Epithelial cell of esophagus (primary cell): Measurements from ENCODE around the gene SHKBP1.
"Not testable (repeated sequence)": the region's sequence is repeated elsewhere in the genome, so short reads cannot be mapped to it uniquely, and the experiment has no call there.

Source experiments
- DNase-seq: peaks from one replicate; pipeline ENCODE4 v3.0.0; 2010; ENCODE audit warnings: low read depth
- H3K4me3 ChIP-seq: 2 replicates; pipeline ENCODE4 v1.5.1; 2011; ENCODE audit warnings: mild to moderate bottlenecking, low read length, control low read depth
- CTCF ChIP-seq: IDR thresholded peaks from 2 replicates; pipeline ENCODE4 v1.5.1; 2011; ENCODE audit warnings: low read depth, mild to moderate bottlenecking, low read length, control low read depth, inconsistent platforms; ENCODE audit not compliant: insufficient read depth; ENCODE audit errors: missing control alignments

SHKBP1 gene

GRCh38 chr19:40620161-40620485 lies 43.5 kb downstream of the SHKBP1 start:
- DNase-seq = no peak
- H3K4me3 ChIP-seq = no peak overlapping the region
- no peak for TF ChIP-seq CTCF

DNA sequence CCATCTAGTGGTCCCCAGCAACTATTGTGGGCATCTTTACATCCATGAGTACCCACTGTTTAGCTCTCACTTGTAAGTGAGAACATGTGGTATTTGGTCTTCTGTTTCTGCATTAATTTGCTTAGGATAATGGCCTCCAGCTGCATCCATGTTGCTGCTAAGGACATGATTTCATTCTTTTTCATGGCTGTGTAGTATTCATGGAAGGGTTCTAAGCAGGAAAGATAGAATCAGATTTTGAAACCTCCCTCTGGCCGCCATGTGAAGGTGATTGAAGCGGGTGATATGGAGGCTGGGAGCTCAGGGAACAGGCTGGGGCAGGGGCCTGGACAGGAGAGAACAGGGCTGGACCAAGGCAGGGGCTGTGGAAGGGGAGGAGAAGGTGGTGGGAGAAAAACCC lies 44.6 kb downstream of the SHKBP1 start:
- no peak for TF ChIP-seq CTCF
- no peak overlapping the region for H3K4me3 ChIP-seq
- DNase-seq = no peak

DNA sequence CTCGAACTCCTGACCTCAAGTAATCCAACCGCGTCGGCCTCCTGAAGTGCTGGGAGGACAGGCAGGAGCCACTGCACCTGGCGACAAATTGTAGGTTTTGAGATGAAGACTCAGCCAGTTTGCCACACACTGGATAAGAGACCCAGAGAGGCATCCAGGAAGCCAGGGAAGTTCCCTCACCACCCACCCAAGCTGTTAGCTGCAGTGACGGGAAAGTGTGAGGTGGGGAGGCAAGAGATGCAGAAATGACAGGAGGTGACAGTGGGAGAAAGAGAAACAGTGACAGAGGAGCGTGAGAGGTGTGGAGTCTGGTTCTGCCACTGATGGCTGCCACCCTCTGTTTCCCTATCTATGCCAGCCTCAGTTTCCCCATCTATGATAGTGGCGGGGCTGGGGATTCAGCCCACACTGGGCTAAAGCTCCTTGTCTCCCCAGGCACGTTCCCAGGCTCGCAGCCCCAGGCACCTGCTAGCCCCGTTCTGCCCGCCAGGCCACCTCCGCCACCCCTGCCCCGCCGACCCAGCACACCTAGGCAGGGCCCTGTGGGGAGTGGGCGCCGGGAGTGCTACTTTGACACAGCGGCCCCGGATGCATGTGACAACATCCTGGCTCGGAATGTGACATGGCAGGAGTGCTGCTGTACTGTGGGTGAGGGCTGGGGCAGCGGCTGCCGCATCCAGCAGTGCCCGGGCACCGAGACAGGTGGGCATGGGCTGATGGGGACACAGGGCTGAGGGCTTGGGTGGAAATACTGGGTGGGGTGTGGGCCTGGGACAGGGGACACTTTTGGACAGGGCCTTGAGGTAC lies 45.5 kb downstream of the SHKBP1 start:
- H3K4me3 ChIP-seq = no peak overlapping the region
- TF ChIP-seq CTCF = no peak
- no peak for DNase-seq

- DNase-seq = no peak
- H3K4me3 ChIP-seq = no peak overlapping the region
- TF ChIP-seq CTCF = no peak
Observed at GRCh38 chr19:40622773-40623075, 46.1 kb downstream of the SHKBP1 start.

DNA sequence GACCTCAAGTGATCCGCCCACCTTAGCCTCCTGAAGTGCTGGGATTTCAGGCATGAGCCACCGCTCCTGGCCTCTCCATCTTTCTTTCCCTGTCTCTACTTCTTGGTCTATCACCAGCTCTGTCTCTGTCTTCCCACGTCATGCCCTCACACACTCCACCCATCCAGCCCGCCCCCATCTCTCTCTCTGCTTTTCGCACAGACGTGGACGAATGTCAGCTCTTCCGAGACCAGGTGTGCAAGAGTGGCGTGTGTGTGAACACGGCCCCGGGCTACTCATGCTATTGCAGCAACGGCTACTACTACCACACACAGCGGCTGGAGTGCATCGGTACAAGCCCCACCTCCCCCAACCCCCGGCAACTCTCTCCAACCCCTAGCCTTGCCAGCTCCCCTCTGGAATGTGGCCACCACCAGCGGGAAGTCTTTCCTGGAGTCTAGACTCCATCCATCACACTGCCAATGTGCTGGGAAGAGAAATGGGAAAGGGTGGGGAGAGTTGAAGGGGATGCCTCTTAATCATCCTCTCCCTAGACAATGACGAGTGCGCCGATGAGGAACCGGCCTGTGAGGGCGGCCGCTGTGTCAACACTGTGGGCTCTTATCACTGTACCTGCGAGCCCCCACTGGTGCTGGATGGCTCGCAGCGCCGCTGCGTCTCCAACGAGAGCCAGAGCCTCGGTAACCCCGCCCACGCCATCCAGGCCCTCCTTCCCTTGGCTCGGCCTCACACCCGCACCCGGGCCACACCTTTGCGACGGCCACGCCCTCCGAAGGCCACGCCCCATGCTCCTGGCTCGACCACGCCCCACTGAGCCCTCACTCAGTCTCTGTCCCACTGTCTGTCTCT lies 47.0 kb downstream of the SHKBP1 start:
- H3K4me3 ChIP-seq = no peak overlapping the region
- no peak for TF ChIP-seq CTCF
- DNase-seq = peak; percentile 86

DNA sequence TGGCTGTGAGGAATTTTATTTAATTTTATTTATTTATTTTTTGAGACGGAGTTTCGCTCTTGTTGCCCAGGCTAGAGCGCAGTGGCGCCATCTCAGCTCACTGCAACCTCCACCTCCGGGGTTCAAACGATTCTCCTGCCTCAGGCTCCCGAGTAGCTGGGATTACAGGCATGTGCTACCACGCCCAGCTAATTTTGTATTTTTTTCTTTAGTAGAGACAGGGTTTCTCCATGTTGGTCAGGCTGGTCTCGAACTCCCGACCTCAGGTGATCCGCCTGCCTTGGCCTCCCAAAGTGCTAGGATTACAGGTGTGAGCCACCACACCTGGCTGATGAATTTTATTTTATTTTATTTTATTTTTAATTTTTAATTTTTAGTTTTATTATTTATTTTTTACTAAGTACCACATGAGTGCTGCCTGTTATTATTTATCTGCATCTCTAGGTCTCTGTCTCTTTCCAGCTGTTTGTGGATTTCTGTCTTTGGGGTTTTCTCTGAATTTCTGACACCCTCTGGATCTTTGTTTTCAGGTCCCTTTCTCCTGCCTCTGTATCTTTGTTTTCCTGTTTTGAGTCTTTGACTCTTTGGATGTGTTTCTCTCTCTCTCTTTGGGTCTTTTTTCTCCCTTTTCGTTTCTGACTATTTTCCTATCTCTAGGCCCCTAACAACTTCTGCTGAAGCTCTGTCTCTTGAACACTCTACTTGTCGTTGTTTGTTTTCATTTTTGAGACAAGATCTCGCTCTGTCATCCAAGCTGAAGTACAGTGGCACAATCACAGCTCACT lies 47.9 kb downstream of the SHKBP1 start:
- not testable (repeated sequence) for DNase-seq, H3K4me3 ChIP-seq
